H1 (cell line): ENCODE data around the gene SEMA4D. TPM values are rescaled to one million over a fixed set of nuclear protein-coding genes. Genes with fewer than 3 reads are reported as not detected.

ENCODE experiments used
- CTCF ChIA-PET: fragments of 300-600 bp; sonication (Branson Sonifier 250); formaldehyde crosslinking; loops from one replicate; lab custom pipeline; 2021; ENCODE audit not compliant: partially characterized antibody; lab: Charles Lee
- POLR2A ChIA-PET: fragments of 300-600 bp; sonication (Branson Sonifier 250); formaldehyde crosslinking; loops from one replicate; lab custom pipeline; 2021; ENCODE audit warnings: inconsistent platforms; ENCODE audit not compliant: partially characterized antibody; lab: Charles Lee
- DNase-seq, 2 experiments: peaks; one replicate each; pipeline versions ENCODE4 v3.0.0 to v3.0.0-alpha.2; 2010 to 2022; ENCODE audit warnings: low spot score in 2 of 2, low read depth in 1 of 2, mixed read lengths in 1 of 2
- FAIRE-seq: peaks from 2 replicates; lab custom pipeline; 2011; peaks lifted over from hg19 to GRCh38; lab: Jason Lieb, UNC
- H2AFZ ChIP-seq: 2 replicates; pipeline ENCODE4 v1.8.1; 2012; ENCODE audit warnings: low read length, inconsistent platforms
- H2AK5ac ChIP-seq: 2 replicates; pipeline ENCODE4 v1.6.1; 2013; ENCODE audit warnings: low read depth, low read length
- H2BK120ac ChIP-seq: replicated peaks from 2 replicates; pipeline ENCODE3; 2013; ENCODE audit warnings: low read depth, low read length, inconsistent platforms
- H2BK12ac ChIP-seq: 2 replicates; pipeline ENCODE4 v1.6.1; 2013; ENCODE audit warnings: low read depth, low read length
- H2BK15ac ChIP-seq: 2 replicates; pipeline ENCODE4 v1.6.1; 2013; ENCODE audit warnings: low read length
- H2BK20ac ChIP-seq: 2 replicates; pipeline ENCODE4 v1.6.1; 2013; ENCODE audit warnings: low read length
- H2BK5ac ChIP-seq: 2 replicates; pipeline ENCODE4 v1.6.1; 2013; ENCODE audit warnings: low read depth, low read length
- H3K14ac ChIP-seq: 2 replicates; pipeline ENCODE4 v1.6.1; 2013; ENCODE audit warnings: inconsistent platforms; ENCODE audit not compliant: insufficient read length
- H3K18ac ChIP-seq: 2 replicates; pipeline ENCODE4 v1.6.1; 2013; ENCODE audit warnings: low read length; ENCODE audit errors: extremely low read depth
- H3K23ac ChIP-seq: 2 replicates; pipeline ENCODE4 v1.6.1; 2013; ENCODE audit warnings: inconsistent platforms; ENCODE audit not compliant: insufficient read length
- H3K23me2 ChIP-seq: 2 replicates; pipeline ENCODE4 v1.6.1; 2013; ENCODE audit warnings: low read depth, low read length
- H3K27ac ChIP-seq: 2 replicates; pipeline ENCODE4 v1.6.1; 2011; ENCODE audit warnings: low read depth, low read length, inconsistent platforms
- H3K27me3 ChIP-seq, 4 experiments: replicated peaks in 1 of 4; 1 replicate in 1 of 4; 2 replicates in 3 of 4; pipeline versions ENCODE4 v1.6.1 to v1.8.1; 2011 to 2013; ENCODE audit warnings: low read length in 3 of 4, mild to moderate bottlenecking in 3 of 4, inconsistent platforms in 2 of 4, mixed read lengths in 2 of 4, moderate library complexity in 1 of 4; ENCODE audit not compliant: control insufficient read depth in 3 of 4, insufficient read depth in 3 of 4; ENCODE audit errors: extremely low read depth in 1 of 4
- H3K36me3 ChIP-seq, 4 experiments: 2 replicates each; pipeline versions ENCODE4 v1.6.1 to v1.8.1; 2011 to 2013; ENCODE audit warnings: mild to moderate bottlenecking in 4 of 4, low read length in 3 of 4, moderate library complexity in 2 of 4, control low read depth in 1 of 4, inconsistent platforms in 1 of 4; ENCODE audit not compliant: insufficient read depth in 4 of 4, control insufficient read depth in 2 of 4
- H3K4ac ChIP-seq: replicated peaks from 2 replicates; pipeline ENCODE3; 2013; ENCODE audit warnings: low read length, low read depth, mixed read lengths, inconsistent platforms; ENCODE audit not compliant: insufficient read length
- H3K4me1 ChIP-seq, 4 experiments: replicated peaks in 1 of 4; 1 replicate in 1 of 4; 2 replicates in 3 of 4; pipeline versions ENCODE4 v1.6.1 to v1.8.1; 2011 to 2013; ENCODE audit warnings: low read length in 3 of 4, inconsistent platforms in 2 of 4, mixed read lengths in 1 of 4; ENCODE audit not compliant: insufficient read depth in 4 of 4, control insufficient read depth in 3 of 4
- H3K4me2 ChIP-seq, 2 experiments: 2 replicates each; pipeline versions ENCODE4 v1.6.1 to v1.8.1; 2011 to 2013; ENCODE audit warnings: low read depth in 2 of 2, low read length in 2 of 2, control low read depth in 1 of 2, inconsistent platforms in 1 of 2, mild to moderate bottlenecking in 1 of 2; ENCODE audit not compliant: insufficient read depth in 1 of 2
- H3K4me3 ChIP-seq, 4 experiments: fragments of 200-600, 300-600 bp in 1 of 4; sonication (generic), shearing (Covaris generic), sonication (Bioruptor Twin) in 1 of 4; 2 replicates each; pipeline versions ENCODE4 v1.5.1 to v1.8.1; 2011 to 2016; ENCODE audit warnings: low read length in 4 of 4, low read depth in 3 of 4, control low read depth in 2 of 4, inconsistent platforms in 2 of 4, mild to moderate bottlenecking in 2 of 4, mixed read lengths in 1 of 4, moderate library complexity in 1 of 4; ENCODE audit not compliant: insufficient read depth in 2 of 4; ENCODE audit errors: extremely low read depth in 1 of 4
- H3K56ac ChIP-seq: replicated peaks from 2 replicates; pipeline ENCODE3; 2013; ENCODE audit warnings: low read depth, mild to moderate bottlenecking, mixed read lengths, low read length, inconsistent platforms; ENCODE audit not compliant: insufficient read length
- H3K79me1 ChIP-seq: 2 replicates; pipeline ENCODE4 v1.6.1; 2013; ENCODE audit warnings: low read depth, low read length, control low read depth
- H3K79me2 ChIP-seq, 2 experiments: 2 replicates each; pipeline versions ENCODE4 v1.6.1 to v1.8.1; 2012 to 2013; ENCODE audit warnings: low read length in 2 of 2, mild to moderate bottlenecking in 2 of 2, inconsistent platforms in 1 of 2; ENCODE audit not compliant: insufficient read depth in 2 of 2, control insufficient read depth in 1 of 2
- H3K9ac ChIP-seq, 4 experiments: replicated peaks in 1 of 4; 1 replicate in 1 of 4; 2 replicates in 3 of 4; pipeline versions ENCODE4 v1.6.1 to v1.8.1; 2011 to 2013; ENCODE audit warnings: low read depth in 3 of 4, low read length in 3 of 4, control low read depth in 2 of 4, mild to moderate bottlenecking in 2 of 4, moderate library complexity in 2 of 4, inconsistent platforms in 1 of 4; ENCODE audit errors: extremely low read depth in 1 of 4
- H3K9me3 ChIP-seq, 2 experiments: 2 replicates each; pipeline versions ENCODE4 v1.6.1 to v1.8.1; 2012 to 2013; ENCODE audit warnings: mild to moderate bottlenecking in 2 of 2, moderate library complexity in 2 of 2, control low read depth in 1 of 2, inconsistent platforms in 1 of 2, low read depth in 1 of 2, low read length in 1 of 2, mixed read lengths in 1 of 2; ENCODE audit not compliant: insufficient read depth in 2 of 2
- H4K20me1 ChIP-seq, 2 experiments: replicated peaks in 1 of 2; 2 replicates each; pipeline versions ENCODE3 to v1.8.1; 2011 to 2013; ENCODE audit warnings: inconsistent platforms in 2 of 2, low read length in 2 of 2, mild to moderate bottlenecking in 1 of 2; ENCODE audit not compliant: insufficient read depth in 2 of 2, control insufficient read depth in 1 of 2
- H4K5ac ChIP-seq: 2 replicates; pipeline ENCODE4 v1.6.1; 2013; ENCODE audit warnings: low read length, low read depth, mixed read lengths, inconsistent platforms; ENCODE audit not compliant: insufficient read length
- H4K8ac ChIP-seq: 2 replicates; pipeline ENCODE4 v1.8.0; 2013; ENCODE audit warnings: mild to moderate bottlenecking, moderate library complexity, low read length, inconsistent platforms; ENCODE audit not compliant: insufficient read depth; ENCODE audit errors: extremely low read depth
- H4K91ac ChIP-seq: replicated peaks from 2 replicates; pipeline ENCODE3; 2013; ENCODE audit warnings: low read length, mixed read lengths, inconsistent platforms; ENCODE audit not compliant: insufficient read length
- CHD1 ChIP-seq: IDR thresholded peaks from 2 replicates; pipeline ENCODE4 v1.6.1; 2012; ENCODE audit warnings: low read depth, low read length, improper control_type of control experiment
- CHD2 ChIP-seq: IDR thresholded peaks from 2 replicates; pipeline ENCODE4 v1.6.1; 2012; ENCODE audit warnings: low read length, improper control_type of control experiment
- KDM5A ChIP-seq: fragments of 200-600 bp; IDR thresholded peaks from 2 replicates; pipeline ENCODE4 v1.7.1; 2012; ENCODE audit warnings: mild to moderate bottlenecking, low read length, inconsistent platforms, mixed read lengths
- MAFK ChIP-seq: IDR thresholded peaks from 2 replicates; pipeline ENCODE4 v1.6.1; 2012; ENCODE audit warnings: low read depth, mild to moderate bottlenecking, improper control_type of control experiment, low read length
- POLR2AphosphoS5 ChIP-seq: IDR thresholded peaks from 2 replicates; pipeline ENCODE4 v1.6.1; 2011; ENCODE audit warnings: low read depth, low read length
- RAD21 ChIP-seq, 2 experiments: IDR thresholded peaks in 1 of 2; conservative IDR thresholded peaks in 1 of 2; 2 replicates each; pipeline ENCODE4 v1.6.1; 2011; ENCODE audit warnings: low read depth in 2 of 2, low read length in 2 of 2, improper control_type of control experiment in 1 of 2, inconsistent platforms in 1 of 2, mild to moderate bottlenecking in 1 of 2, moderate library complexity in 1 of 2
- RFX5 ChIP-seq: IDR thresholded peaks from 2 replicates; pipeline ENCODE4 v1.6.1; 2011; ENCODE audit warnings: low read depth, low read length, improper control_type of control experiment, borderline replicate concordance
- RXRA ChIP-seq: IDR thresholded peaks from 2 replicates; pipeline ENCODE4 v1.6.1; 2011; ENCODE audit warnings: low read depth, mild to moderate bottlenecking, low read length, moderate library complexity; ENCODE audit not compliant: insufficient read depth
- SP2 ChIP-seq: IDR thresholded peaks from 2 replicates; pipeline ENCODE4 v1.6.1; 2012; ENCODE audit warnings: mild to moderate bottlenecking, low read length, inconsistent platforms
- SRF ChIP-seq: IDR thresholded peaks from 2 replicates; pipeline ENCODE4 v1.6.1; 2011; ENCODE audit warnings: mild to moderate bottlenecking, low read depth, low read length, moderate library complexity
- TAF7 ChIP-seq: optimal IDR thresholded peaks from 2 replicates; pipeline ENCODE3; 2011; ENCODE audit warnings: low read depth, mild to moderate bottlenecking, inconsistent platforms, low read length, moderate library complexity, borderline replicate concordance
- TEAD4 ChIP-seq: IDR thresholded peaks from 2 replicates; pipeline ENCODE4 v1.6.1; 2012; ENCODE audit warnings: low read depth, low read length, inconsistent platforms, mixed read lengths
- WGBS, 2 experiments: shearing (Covaris generic) in 1 of 2; methylation state at CpG; one replicate each; pipeline versions ENCODE4 v1.1.6 to v1.1.7; 2013 to 2015; ENCODE audit warnings: low lambda C conversion rate in 2 of 2, mixed read lengths in 2 of 2, inconsistent platforms in 1 of 2, low coverage in 1 of 2, missing lambda C conversion rate in 1 of 2; ENCODE audit not compliant: insufficient replicate concordance in 2 of 2, insufficient coverage in 1 of 2, insufficient read length in 1 of 2; ENCODE audit errors: extremely low coverage in 1 of 2, missing lambda C conversion rate in 1 of 2; 5-methylcytosine and 5-hydroxymethylcytosine counted together
- polyA plus RNA-seq, 7 experiments: library from polyadenylated mRNA; depleted of rRNA in 3 of 7; stranded (reverse) in 5 of 7; unstranded in 2 of 7; fragments of >200 nt in 5 of 7; fragments of 200-250 nt in 2 of 7; gene quantifications; 1 replicate in 5 of 7; 2 replicates in 1 of 7; 4 replicates in 1 of 7; pipeline versions ENCODE4 v1.2.1 to v1.2.3, GENCODE V29; 2011 to 2013; ENCODE audit warnings: missing spikeins in 2 of 7, mixed read lengths in 2 of 7
- total RNA-seq: library from RNA; stranded (reverse); fragmentation: NEBNext Ultra II Directional; extraction: Animal tissue kit (Norgen Biotek cat#: 25700); gene quantifications from 2 replicates; pipeline ENCODE4 v1.2.1, GENCODE V29; 2021
- TF ChIP-seq, protein P1 (sequence below): IDR thresholded peaks from 2 replicates; pipeline ENCODE4 v1.6.1; 2011; ENCODE audit warnings: low read length, improper control_type of control experiment

The SEMA4D gene
- total and polyA plus RNA-seq, 2 of the 8 experiments (the other 6 are each of a cell fraction or from before 2014, with no cell fraction given): 21.0 to 70.4 TPM

DNA sequence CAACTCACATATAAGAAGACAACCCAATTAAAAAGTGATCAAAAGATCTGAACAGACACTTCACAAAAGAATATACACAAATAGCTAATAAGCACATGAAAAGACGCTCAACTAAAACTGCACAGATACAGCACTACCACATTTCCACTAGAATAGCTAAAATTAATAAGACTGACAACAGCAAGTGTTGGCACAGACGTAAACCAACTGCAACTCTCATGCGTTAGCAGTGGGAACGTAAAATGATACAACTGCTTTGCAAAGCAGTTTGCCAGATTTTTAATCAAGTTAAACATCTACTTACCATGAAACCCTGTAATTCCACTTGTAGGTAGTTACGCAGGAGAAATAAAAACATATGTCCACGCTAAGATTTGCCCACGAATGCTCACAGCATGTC, 9.0 kb downstream of the SEMA4D start:
- Histone ChIP-seq H3K9ac (no peak overlapping the region), H4K5ac (no peak overlapping the region), H3K56ac (no peak overlapping the region), H3K4me3 (no peak overlapping the region), H3K36me3 (no peaks in the 10 kb centered on the region; a peak in 2 of 8 replicates), H3K27me3 (no peaks in the 10 kb centered on the region), H3K79me1 (peaks cover 27% of the 10 kb centered on the region), H3K9me3 (no peaks in the 10 kb centered on the region), H2AFZ (no peak overlapping the region), H3K79me2 (peaks cover 17 to 96% of the 10 kb centered on the region in 2 experiments), H3K27ac (no peak overlapping the region), H3K4ac (no peak overlapping the region), H2BK20ac (no peak overlapping the region), H4K8ac (no peak overlapping the region), H2BK120ac (no peak overlapping the region), H3K18ac (no peak overlapping the region), H3K23me2 (peaks cover 7% of the 10 kb centered on the region), H4K91ac (no peak overlapping the region), H3K4me2 (no peak overlapping the region), H3K23ac (no peak overlapping the region), H2AK5ac (no peak overlapping the region), H3K4me1 (peaks cover 4 to 29% (median 11%) of the 10 kb centered on the region in 4 experiments; a peak in 6 of 7 replicates), H2BK12ac (no peak overlapping the region), H2BK15ac (no peak overlapping the region), H4K20me1 (peaks cover 3 to 15% of the 10 kb centered on the region in 2 experiments), H2BK5ac (no peak overlapping the region), H3K14ac (no peak overlapping the region)
- CTCF ChIA-PET: interaction anchor here (0.7 to 4.3 kb wide), 5 partner anchors 10 to 114 kb away, joined by 3 to 18 read pairs (median 3); no protein-coding TSS in a partner anchor
- no peak for FAIRE-seq
- POLR2A ChIA-PET: interaction anchor here (0.6 kb wide), 1 partner anchor 643 kb away, joined by 3 read pairs; no protein-coding TSS in a partner anchor
- 84% methylated on average over 7 of the region's 7 CpGs; no CpG with 5 or more reads in 1 of the 2 experiments for WGBS, 2 experiments
- no peak for DNase-seq
- no peak for TF ChIP-seq CHD1
- no peak for TF ChIP-seq SRF
- no peak for TF ChIP-seq TAF7
- TF ChIP-seq, protein P1, sequence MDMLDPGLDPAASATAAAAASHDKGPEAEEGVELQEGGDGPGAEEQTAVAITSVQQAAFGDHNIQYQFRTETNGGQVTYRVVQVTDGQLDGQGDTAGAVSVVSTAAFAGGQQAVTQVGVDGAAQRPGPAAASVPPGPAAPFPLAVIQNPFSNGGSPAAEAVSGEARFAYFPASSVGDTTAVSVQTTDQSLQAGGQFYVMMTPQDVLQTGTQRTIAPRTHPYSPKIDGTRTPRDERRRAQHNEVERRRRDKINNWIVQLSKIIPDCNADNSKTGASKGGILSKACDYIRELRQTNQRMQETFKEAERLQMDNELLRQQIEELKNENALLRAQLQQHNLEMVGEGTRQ: no peak
- TF ChIP-seq KDM5A: no peak
- TF ChIP-seq TEAD4: no peak
- no peak for TF ChIP-seq RFX5
- no peak for TF ChIP-seq RAD21 (IDR thresholded peaks at IDR 0.05 in 1 of 2, conservative IDR thresholded peaks at IDR 0.05 in 1 of 2; ENCODE audit: low read depth in 2 of 2, low read length in 2 of 2)
- no peak for TF ChIP-seq RXRA
- no peak for TF ChIP-seq CHD2
- TF ChIP-seq MAFK: no peak
- TF ChIP-seq SP2: no peak
- TF ChIP-seq POLR2AphosphoS5: no peak
